Mesenchymal stem cell (in vitro differentiated cells and primary cell): Measurements from ENCODE around the gene NOM1.
A peak's percentile ranks its signal among the peaks of the same experiment; 100 is the strongest.

Experiments used
- DNase-seq: peaks from one replicate; pipeline ENCODE4 v3.0.0-alpha.2; 2013
- H2AFZ ChIP-seq: one replicate; pipeline ENCODE4 v1.6.1; 2013; ENCODE audit warnings: low read depth, mild to moderate bottlenecking, control low read depth, inconsistent platforms, low read length, moderate library complexity
- H2AK5ac ChIP-seq: 2 replicates; pipeline ENCODE4 v1.6.1; 2013; ENCODE audit warnings: low read length, moderate library complexity, mild to moderate bottlenecking, inconsistent platforms; ENCODE audit not compliant: severe bottlenecking
- H2BK120ac ChIP-seq: one replicate; pipeline ENCODE4 v1.6.1; 2013; ENCODE audit warnings: low read depth, mild to moderate bottlenecking, inconsistent platforms, low read length, moderate library complexity
- H2BK12ac ChIP-seq, 2 experiments: one replicate each; pipeline ENCODE4 v1.6.1; 2013; ENCODE audit warnings: inconsistent platforms in 2 of 2, low read length in 2 of 2, mild to moderate bottlenecking in 2 of 2, moderate library complexity in 2 of 2, control low read depth in 1 of 2
- H2BK15ac ChIP-seq: one replicate; pipeline ENCODE4 v1.6.1; 2013; ENCODE audit warnings: mild to moderate bottlenecking, low read depth, inconsistent platforms; ENCODE audit not compliant: poor library complexity, severe bottlenecking
- H2BK5ac ChIP-seq: 2 replicates; pipeline ENCODE4 v1.6.1; 2013; ENCODE audit warnings: low read depth, mild to moderate bottlenecking, low read length, control low read depth, inconsistent platforms; ENCODE audit not compliant: poor library complexity, severe bottlenecking
- H3K14ac ChIP-seq, 2 experiments: one replicate each; pipeline ENCODE4 v1.6.1; 2013; ENCODE audit warnings: inconsistent platforms in 2 of 2, low read length in 2 of 2, control low read depth in 1 of 2, mild to moderate bottlenecking in 1 of 2, moderate library complexity in 1 of 2
- H3K18ac ChIP-seq, 2 experiments: one replicate each; pipeline ENCODE4 v1.6.1; 2013; ENCODE audit warnings: inconsistent platforms in 2 of 2, low read length in 2 of 2, control low read depth in 1 of 2, low read depth in 1 of 2, mild to moderate bottlenecking in 1 of 2
- H3K23ac ChIP-seq, 2 experiments: one replicate each; pipeline ENCODE4 v1.6.1; 2013; ENCODE audit warnings: inconsistent platforms in 2 of 2, low read length in 2 of 2, mild to moderate bottlenecking in 2 of 2, moderate library complexity in 2 of 2, control low read depth in 1 of 2
- H3K27ac ChIP-seq: 2 replicates; pipeline ENCODE4 v1.5.1; 2013; ENCODE audit warnings: mild to moderate bottlenecking, moderate library complexity, low read length, control low read depth, inconsistent platforms; ENCODE audit not compliant: poor library complexity, severe bottlenecking
- H3K27me3 ChIP-seq, 2 experiments: 2 replicates each; pipeline versions ENCODE4 v1.6.1 to v1.7.0; 2013; ENCODE audit warnings: low read length in 2 of 2, mild to moderate bottlenecking in 2 of 2, moderate library complexity in 2 of 2, control low read depth in 1 of 2, inconsistent platforms in 1 of 2; ENCODE audit not compliant: control insufficient read depth in 1 of 2, insufficient read depth in 1 of 2
- H3K36me3 ChIP-seq, 2 experiments: 2 replicates each; pipeline versions ENCODE4 v1.6.1 to v1.7.0; 2013; ENCODE audit warnings: low read length in 2 of 2, control low read depth in 1 of 2, inconsistent platforms in 1 of 2, low read depth in 1 of 2, mild to moderate bottlenecking in 1 of 2; ENCODE audit not compliant: insufficient read depth in 2 of 2, control insufficient read depth in 1 of 2
- H3K4ac ChIP-seq, 2 experiments: one replicate each; pipeline ENCODE4 v1.6.1; 2013; ENCODE audit warnings: inconsistent platforms in 2 of 2, low read length in 2 of 2, mild to moderate bottlenecking in 2 of 2, moderate library complexity in 2 of 2, control low read depth in 1 of 2, low read depth in 1 of 2
- H3K4me1 ChIP-seq: 2 replicates; pipeline ENCODE4 v1.6.1; 2013; ENCODE audit warnings: low read depth, low read length, control low read depth; ENCODE audit not compliant: control insufficient read depth, insufficient read depth
- H3K4me2 ChIP-seq: 2 replicates; pipeline ENCODE4 v1.6.1; 2013; ENCODE audit warnings: low read length, mild to moderate bottlenecking, inconsistent platforms; ENCODE audit not compliant: poor library complexity, severe bottlenecking
- H3K4me3 ChIP-seq, 2 experiments: 2 replicates each; pipeline versions ENCODE4 v1.5.1 to v1.7.0; 2013; ENCODE audit warnings: low read length in 2 of 2, mild to moderate bottlenecking in 2 of 2, control low read depth in 1 of 2, low read depth in 1 of 2; ENCODE audit not compliant: insufficient read depth in 1 of 2
- H3K79me1 ChIP-seq: replicated peaks from 2 replicates; pipeline ENCODE4 v1.6.1; 2013; ENCODE audit warnings: mild to moderate bottlenecking, control low read depth, low read length, inconsistent platforms; ENCODE audit not compliant: poor library complexity, severe bottlenecking
- H3K9ac ChIP-seq: 2 replicates; pipeline ENCODE4 v1.7.0; 2013; ENCODE audit warnings: mild to moderate bottlenecking, low read length, moderate library complexity
- H3K9me3 ChIP-seq: 2 replicates; pipeline ENCODE4 v1.7.0; 2013; ENCODE audit warnings: mild to moderate bottlenecking, low read length; ENCODE audit not compliant: control insufficient read depth
- H4K8ac ChIP-seq: one replicate; pipeline ENCODE4 v1.6.1; 2013; ENCODE audit warnings: inconsistent platforms, mild to moderate bottlenecking, low read length, moderate library complexity
- H4K91ac ChIP-seq: one replicate; pipeline ENCODE4 v1.6.1; 2013; ENCODE audit warnings: mild to moderate bottlenecking, low read length, inconsistent platforms
- WGBS: methylation state at CpG from one replicate; pipeline ENCODE4 v1.1.7; 2013; ENCODE audit warnings: mixed read lengths; 5-methylcytosine and 5-hydroxymethylcytosine counted together

NOM1 gene

DNA sequence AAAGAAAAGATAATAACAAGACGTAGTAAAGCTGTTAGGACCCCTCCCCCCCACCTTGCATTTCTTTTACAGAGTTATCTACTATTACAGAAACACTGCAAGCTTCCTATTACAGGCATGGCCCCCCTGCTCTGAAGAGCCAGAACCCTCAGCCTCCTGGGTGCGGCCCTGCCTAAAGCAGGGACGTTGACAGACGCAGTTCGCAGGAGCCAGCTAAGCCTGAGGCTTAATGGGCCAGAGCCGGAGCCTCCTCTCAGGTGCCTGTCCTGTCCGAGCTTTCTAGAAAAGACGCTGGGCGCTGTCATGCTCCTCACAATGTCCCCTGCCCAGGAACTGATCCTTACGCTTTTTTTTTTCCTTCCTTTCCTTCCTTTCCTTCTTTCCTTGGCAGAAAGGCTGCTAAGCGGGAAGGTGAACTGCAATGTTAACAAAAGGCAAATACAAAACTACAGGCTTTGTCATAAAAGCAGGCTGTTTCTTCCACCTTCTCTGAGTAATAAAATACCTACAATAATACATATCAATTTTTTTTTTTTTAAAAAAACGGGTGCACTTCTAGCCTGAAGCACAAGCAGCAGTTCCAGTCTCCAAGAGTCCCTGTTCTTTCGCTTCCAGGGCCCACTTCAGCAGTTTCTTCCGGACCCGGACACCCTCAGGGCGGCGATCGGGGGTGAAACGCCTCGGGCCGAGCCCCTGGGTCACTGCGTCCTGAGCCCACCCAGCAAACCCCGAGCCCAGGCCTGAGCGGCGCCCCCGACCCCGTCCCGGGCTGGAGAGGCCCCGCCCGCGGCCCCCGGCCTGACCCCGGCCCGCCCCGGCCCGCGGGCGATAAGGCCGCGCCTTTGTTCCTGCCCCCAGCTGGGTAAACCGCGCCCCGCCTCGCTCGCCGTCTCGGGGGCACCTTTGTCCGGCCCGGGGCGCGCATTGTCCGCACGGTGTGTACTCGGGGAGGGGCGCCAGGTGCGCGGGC lies 49.8 kb downstream of the NOM1 start:
- H4K91ac ChIP-seq = no peak overlapping the region
- no peak overlapping the region for H3K27ac ChIP-seq
- H3K36me3 ChIP-seq = no peaks in the 10 kb centered on the region
- no peak overlapping the region for H2BK15ac ChIP-seq
- H3K23ac ChIP-seq = no peak overlapping the region
- no peak overlapping the region for H3K4ac ChIP-seq
- no peak overlapping the region for H4K8ac ChIP-seq
- peaks cover 30% of the 10 kb centered on the region for H3K4me1 ChIP-seq
- no peak for DNase-seq
- H2AFZ ChIP-seq = no peak overlapping the region
- 14% methylated on average over 25 of the region's 57 CpGs for WGBS
- no peak overlapping the region for H2AK5ac ChIP-seq
- peaks cover 77 to 81% of the 10 kb centered on the region in 2 experiments for H3K27me3 ChIP-seq
- peak overlapping the region; percentile 49 for H2BK120ac ChIP-seq
- H3K18ac ChIP-seq = no peak overlapping the region
- H3K9ac ChIP-seq = no peak overlapping the region
- H2BK5ac ChIP-seq = no peak overlapping the region
- H2BK12ac ChIP-seq = no peak overlapping the region
- no peak overlapping the region for H3K14ac ChIP-seq
- peaks cover 9% of the 10 kb centered on the region for H3K9me3 ChIP-seq
- H3K79me1 ChIP-seq = no peaks in the 10 kb centered on the region
- peak overlapping the region; percentile 67 for H3K4me2 ChIP-seq
- H3K4me3 ChIP-seq = peak overlapping the region in 1 of 2 experiments; percentile 45

DNA sequence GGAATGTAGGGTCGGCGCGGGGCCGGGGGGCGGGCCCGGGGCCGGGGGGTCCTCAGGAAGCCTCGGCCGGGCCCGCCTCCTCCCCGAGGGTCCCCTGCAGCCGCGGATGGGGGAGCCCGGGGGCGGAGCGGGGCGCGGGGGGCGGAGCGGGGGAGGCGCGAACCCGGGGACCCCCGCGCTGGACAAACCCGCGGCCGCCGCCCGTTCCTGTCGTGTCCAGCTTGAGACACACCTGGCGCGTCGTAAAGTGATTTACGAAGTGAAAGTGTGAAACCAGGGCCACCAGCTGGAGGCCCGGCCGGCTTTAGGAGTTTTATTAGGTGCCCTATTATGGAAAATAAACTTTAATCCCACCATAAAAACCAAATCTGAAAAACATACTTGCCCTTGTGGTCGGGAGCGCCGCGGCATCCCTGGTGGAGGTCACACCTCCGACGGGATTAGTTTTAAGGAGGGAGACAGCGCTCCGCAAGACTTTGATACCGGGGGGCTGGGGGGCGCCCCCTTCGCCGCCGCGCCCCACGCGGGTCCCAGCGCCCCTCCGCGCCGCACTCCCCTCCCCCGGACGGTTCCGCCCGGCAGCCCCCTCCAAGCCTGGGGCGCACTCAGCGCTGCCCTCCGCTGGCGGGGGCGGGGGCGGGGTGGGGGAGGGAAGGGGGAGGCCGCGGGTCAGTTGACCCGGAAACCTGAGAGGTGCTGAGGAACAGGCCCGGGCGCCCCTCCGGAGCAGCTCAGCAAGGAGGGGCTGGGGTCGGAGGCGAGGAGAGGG lies 50.6 kb downstream of the NOM1 start:
- Histone ChIP-seq H3K27me3 (peaks cover 86 to 90% of the 10 kb centered on the region in 2 experiments), H2AFZ (no peak overlapping the region), H3K4me3 (peak overlapping the region; percentile 45 to 53), H3K4me2 (peak overlapping the region; percentile 75), H2BK15ac (no peak overlapping the region), H3K14ac (no peak overlapping the region), H3K9me3 (peaks cover 9% of the 10 kb centered on the region), H3K36me3 (no peaks in the 10 kb centered on the region), H4K8ac (no peak overlapping the region), H4K91ac (no peak overlapping the region), H2BK5ac (no peak overlapping the region), H3K9ac (no peak overlapping the region), H3K79me1 (no peaks in the 10 kb centered on the region), H3K4ac (no peak overlapping the region), H2AK5ac (no peak overlapping the region), H3K23ac (no peak overlapping the region), H3K18ac (no peak overlapping the region), H2BK120ac (peak overlapping the region; percentile 49), H2BK12ac (no peak overlapping the region), H3K4me1 (peaks cover 34% of the 10 kb centered on the region), H3K27ac (no peak overlapping the region)
- 3% methylated on average over 39 of the region's 75 CpGs for WGBS
- DNase-seq = no peak

DNA sequence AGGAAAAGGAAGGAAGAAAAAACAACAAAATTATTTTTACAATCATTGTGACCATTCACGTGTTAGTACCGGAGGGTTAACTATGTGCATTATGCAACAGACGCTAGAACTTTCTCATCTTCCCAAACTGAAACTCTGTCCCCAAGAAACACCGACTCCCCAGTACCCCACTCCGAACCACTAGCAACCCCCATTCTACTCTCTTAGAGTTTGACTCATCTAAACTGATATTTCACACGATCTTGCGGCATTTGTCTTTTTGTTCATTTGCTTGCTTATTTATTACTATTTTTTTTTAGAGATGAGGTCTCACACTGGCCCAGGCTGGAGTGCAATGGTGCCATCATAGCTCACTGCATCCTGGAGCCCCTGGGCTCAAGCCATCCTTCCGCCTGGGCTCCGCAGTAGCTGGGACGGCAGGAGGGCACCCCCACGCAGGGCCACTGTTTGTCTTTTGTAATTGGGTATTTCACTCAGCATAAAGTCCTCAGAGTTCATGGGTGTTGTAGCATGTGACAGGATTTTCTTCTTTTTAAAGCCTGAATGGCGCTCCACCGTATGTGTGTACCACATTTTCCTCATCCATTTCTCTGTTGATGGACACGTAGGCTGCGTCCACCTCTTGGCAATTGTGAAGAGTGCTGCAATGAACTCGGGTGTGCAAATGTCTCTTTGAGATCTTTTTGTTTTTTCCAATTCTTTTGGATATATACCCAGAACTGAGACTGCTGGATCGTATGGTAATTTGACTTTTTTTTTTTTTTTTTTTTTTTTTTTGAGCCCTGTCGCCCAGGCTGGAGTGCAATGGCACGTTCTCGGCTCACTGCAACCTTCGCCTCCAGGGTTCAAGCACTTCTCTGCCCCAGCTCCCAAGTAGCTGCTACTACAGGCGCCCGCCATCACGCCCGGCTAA lies 51.5 kb downstream of the NOM1 start:
- WGBS = 15% methylated on average over 19 of the region's 25 CpGs
- H2AFZ ChIP-seq = no peak overlapping the region
- H3K9ac ChIP-seq = no peak overlapping the region
- peak; percentile 13 for DNase-seq
- no peak overlapping the region for H3K4me2 ChIP-seq
- H2AK5ac ChIP-seq = no peak overlapping the region
- no peak overlapping the region for H3K23ac ChIP-seq
- no peak overlapping the region for H3K14ac ChIP-seq
- H3K4ac ChIP-seq = no peak overlapping the region
- no peak overlapping the region for H3K27ac ChIP-seq
- no peaks in the 10 kb centered on the region for H3K36me3 ChIP-seq
- H4K8ac ChIP-seq = no peak overlapping the region
- no peak overlapping the region for H2BK120ac ChIP-seq
- peak overlapping the region in 1 of 2 experiments; percentile 53 for H3K4me3 ChIP-seq
- peaks cover 90 to 93% of the 10 kb centered on the region in 2 experiments for H3K27me3 ChIP-seq
- no peaks in the 10 kb centered on the region for H3K79me1 ChIP-seq
- peaks cover 9% of the 10 kb centered on the region for H3K9me3 ChIP-seq
- no peak overlapping the region for H2BK5ac ChIP-seq
- no peak overlapping the region for H4K91ac ChIP-seq
- no peak overlapping the region for H3K18ac ChIP-seq
- H2BK12ac ChIP-seq = no peak overlapping the region
- no peak overlapping the region for H2BK15ac ChIP-seq
- peaks cover 39% of the 10 kb centered on the region for H3K4me1 ChIP-seq
